ENCODE data around the gene PDE2A. TPM values are rescaled to one million over a fixed set of nuclear protein-coding genes. Genes with fewer than 3 reads are reported as not detected.

The PDE2A gene
- total and polyA plus RNA-seq, 2 of the 4 experiments (the other 2 are of a cell fraction): 0.02 TPM; not detected in 1

DNA sequence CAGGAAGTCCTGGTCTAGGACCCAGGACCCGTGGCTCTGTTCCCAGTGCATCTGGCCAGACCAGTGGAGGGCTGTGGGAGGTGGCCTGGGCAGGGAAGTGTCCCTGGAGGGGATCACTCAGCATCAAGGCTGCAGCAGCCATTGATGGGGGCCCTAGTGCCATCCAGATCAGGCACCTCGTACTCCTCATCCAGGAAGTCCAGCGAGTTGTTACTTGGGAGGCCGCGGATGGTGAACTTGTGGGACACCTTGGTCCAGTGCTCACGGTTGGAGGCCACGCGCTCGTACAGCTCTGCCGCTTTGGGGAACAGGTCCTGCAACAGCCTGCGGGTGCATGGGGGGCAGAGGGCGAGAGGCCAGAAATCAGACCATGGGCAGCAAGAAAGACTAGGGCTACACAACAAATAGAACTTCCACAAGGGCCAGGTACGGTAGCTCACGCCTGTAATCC, 96.9 kb downstream of the PDE2A start:
- H4K5ac ChIP-seq (ENCODE audit: low read depth, low read length): no peak overlapping the region
- intact Hi-C loops (cut with micrococcal nuclease): no loop called here
- ChIA-PET POLR2A (ENCODE audit: unreplicated experiment) (no interaction called here), CTCF (no interaction called here)
- dilution Hi-C loops (cut with HindIII; ENCODE audit: low sequenced_read_pairs, unreplicated experiment): no loop called here
- no peaks in the 10 kb centered on the region for H3K9me1 ChIP-seq (ENCODE audit: insufficient read depth, low read length)
- no peak overlapping the region for H2AK5ac ChIP-seq (ENCODE audit: low read depth, low read length)
- H3K9ac ChIP-seq (ENCODE audit: low read depth, low read length): no peak overlapping the region
- H2BK120ac ChIP-seq (ENCODE audit: low read depth, low read length): no peak overlapping the region
- H3K56ac ChIP-seq (ENCODE audit: extremely low read depth, insufficient read depth, low read length): no peak overlapping the region
- no peak overlapping the region for H2BK20ac ChIP-seq (ENCODE audit: low read depth, low read length)
- no peak overlapping the region for H3K27ac ChIP-seq (ENCODE audit: insufficient read depth, low read length)
- no peaks in the 10 kb centered on the region for H4K20me1 ChIP-seq (ENCODE audit: insufficient read depth, low read length)
- WGBS, 2 experiments (ENCODE audit: extremely low coverage in 2 of 2, insufficient read length in 1 of 2): 70% methylated on average over 2 of the region's 14 CpGs; no CpG with 5 or more reads in 1 of the 2 experiments
- H2BK5ac ChIP-seq (ENCODE audit: low read depth, low read length, poor library complexity, severe bottlenecking): no peak overlapping the region
- TF ChIP-seq CHD1 (IDR thresholded peaks at IDR 0.05; ENCODE audit: low read depth, low read length): no peak
- H3K36me3 ChIP-seq (ENCODE audit: control insufficient read depth, insufficient read depth, low read length): no peaks in the 10 kb centered on the region
- no peak overlapping the region for H4K8ac ChIP-seq (ENCODE audit: low read depth in 2 of 2, low read length in 2 of 2)
- no peaks in the 10 kb centered on the region for H3K9me3 ChIP-seq (ENCODE audit: control insufficient read depth, insufficient read depth, low read length)
- H4K91ac ChIP-seq (ENCODE audit: insufficient read depth, low read depth, low read length): no peak overlapping the region
- ATAC-seq (ENCODE audit: low read depth) (no peak), DNase-seq (no peak)
- no peak overlapping the region for H2AFZ ChIP-seq (replicated peaks; ENCODE audit: low read length, poor library complexity)
- 0 out of 2 replicates have a peak, but pooled peaks cover 1% of the 10 kb centered on the region for H3K4me1 ChIP-seq (ENCODE audit: control insufficient read depth, insufficient read depth, low read length)
- H3K18ac ChIP-seq (ENCODE audit: low read depth, low read length): no peak overlapping the region
- no peak overlapping the region for H2AK9ac ChIP-seq (replicated peaks; ENCODE audit: low read depth, low read length, poor library complexity)
- H3K4me2 ChIP-seq (ENCODE audit: low read depth, low read length): no peak overlapping the region
- in situ Hi-C loops (cut with MboI; ENCODE audit: low sequenced_read_pairs): no loop called here
- no peak overlapping the region for H3K14ac ChIP-seq (replicated peaks; ENCODE audit: low read depth, low read length)
- BruUV-seq (replicated peaks): no TSS peak
- H3K4me3 ChIP-seq (ENCODE audit: insufficient read depth, low read depth, low read length): no peak overlapping the region
- H2BK15ac ChIP-seq (ENCODE audit: low read depth, low read length): no peak overlapping the region
- no peak overlapping the region for H3K4ac ChIP-seq (ENCODE audit: low read depth, low read length)
- H3K27me3 ChIP-seq (ENCODE audit: control insufficient read depth, insufficient read depth, low read length): peaks cover 53% of the 10 kb centered on the region
- no peaks in the 10 kb centered on the region for H3K79me1 ChIP-seq (ENCODE audit: low read depth in 1 of 2, low read length in 2 of 2)
- no peak overlapping the region for H3K23ac ChIP-seq (ENCODE audit: low read depth, low read length)

Data from IMR-90 (cell line).